ENCODE results near the gene MPHOSPH10. TPM values are rescaled to one million over a fixed set of nuclear protein-coding genes. Genes with fewer than 3 reads are reported as not detected.
A peak's percentile ranks its signal among the peaks of the same experiment; 100 is the strongest.

The MPHOSPH10 gene
- total and polyA plus RNA-seq, 2 of the 13 experiments (the other 11 are each of a cell fraction or from before 2014, with no cell fraction given): 37.8 to 137 TPM

GRCh38 chr2:71125506-71126294, 4.7 kb upstream of the MPHOSPH10 start:
- H3K4me1 ChIP-seq (ENCODE audit: insufficient read depth, low read length): peaks cover 61% of the 10 kb centered on the region
- ChIA-PET POLR2A (interaction anchor here (1.4 kb wide), 1 partner anchor 58 kb away, joined by 7 read pairs; no protein-coding TSS in a partner anchor), CTCF (ENCODE audit: low intra/inter-chr PET ratio, low total read pairs) (no interaction called here)
- FAIRE-seq (no peak), ATAC-seq (no peak), DNase-seq (ENCODE audit: low spot score) (no peak)
- BruUV-seq (replicated peaks): no TSS peak
- intact Hi-C loops (cut with micrococcal nuclease; ENCODE audit: unreplicated experiment): no loop called here
- WGBS (ENCODE audit: low lambda C conversion rate): 86% methylated on average over 7 of the region's 7 CpGs
- no peak overlapping the region for H2AFZ ChIP-seq (ENCODE audit: low read length)
- no peak overlapping the region for H3K4me3 ChIP-seq (replicated peaks in 1 of 3; ENCODE audit: insufficient read depth in 1 of 3, low read depth in 2 of 3, low read length in 3 of 3)
- peaks cover 54% of the 10 kb centered on the region for H3K79me2 ChIP-seq (ENCODE audit: insufficient read depth, low read length)
- no peak overlapping the region for H3K9ac ChIP-seq (ENCODE audit: insufficient read depth, low read depth, low read length)
- peaks cover 11 to 24% of the 10 kb centered on the region in 2 experiments for H3K36me3 ChIP-seq (replicated peaks in 1 of 2; ENCODE audit: control insufficient read depth in 1 of 2, insufficient read depth in 2 of 2, low read length in 2 of 2)
- peaks cover 7% of the 10 kb centered on the region for H3K9me3 ChIP-seq (ENCODE audit: low read length)
- H3K27me3 ChIP-seq (ENCODE audit: control insufficient read depth in 1 of 2, insufficient read depth in 2 of 2, low read length in 2 of 2): no peaks in the 10 kb centered on the region; a peak in 1 of 5 replicates
- peaks cover 13% of the 10 kb centered on the region for H4K20me1 ChIP-seq (ENCODE audit: insufficient read depth, low read length)
- H3K4me2 ChIP-seq (ENCODE audit: low read depth, low read length): no peak overlapping the region
- peak overlapping the region; percentile 30 for H3K27ac ChIP-seq (ENCODE audit: extremely low read length, insufficient read depth, low read length)
- in situ Hi-C loops (cut with HindIII; ENCODE audit: extremely low pct_ligation_motif_present, low pct_unique_long_range_greater_than_20kb): no loop called here
- TF ChIP-seq POLR2A (IDR thresholded peaks at IDR 0.05; ENCODE audit: insufficient read depth in 1 of 2, low read depth in 2 of 2, low read length in 2 of 2) (peak in 1 of 2 experiments; percentile 41; a peak in 1 of 4 replicates), FOXC1 (CRISPR knock-in tag; IDR thresholded peaks at IDR 0.05; ENCODE audit: borderline replicate concordance) (no peak), TCF7 (IDR thresholded peaks at IDR 0.05; ENCODE audit: low read depth) (no peak), USF2 (IDR thresholded peaks at IDR 0.05; ENCODE audit: low read depth, low read length) (no peak), USF2 (CRISPR knock-in tag; IDR thresholded peaks at IDR 0.05; ENCODE audit: borderline replicate concordance) (no peak), ZKSCAN5 (CRISPR knock-in tag; IDR thresholded peaks at IDR 0.05) (no peak), ZSCAN12 (CRISPR knock-in tag; IDR thresholded peaks at IDR 0.05) (no peak), HOMEZ (CRISPR knock-in tag; IDR thresholded peaks at IDR 0.05; ENCODE audit: low read depth) (0 out of 2 replicates have a peak, but pooled peaks have one; percentile 34), SAP130 (CRISPR knock-in tag; IDR thresholded peaks at IDR 0.05; ENCODE audit: low read depth) (0 out of 2 replicates have a peak, but pooled peaks have one; percentile 15), ZNF260 (CRISPR knock-in tag; IDR thresholded peaks at IDR 0.05; ENCODE audit: borderline replicate concordance, low read depth) (no peak), ZBTB37 (CRISPR knock-in tag; IDR thresholded peaks at IDR 0.05) (no peak), TOPORS (CRISPR knock-in tag; IDR thresholded peaks at IDR 0.05) (no peak), PHF8 (CRISPR knock-in tag; IDR thresholded peaks at IDR 0.05) (no peak), MAF1 (CRISPR knock-in tag; IDR thresholded peaks at IDR 0.05; ENCODE audit: borderline replicate concordance) (no peak), LRRFIP1 (CRISPR knock-in tag; conservative IDR thresholded peaks at IDR 0.05) (no peak)
